H1 (cell line): ENCODE measurements around the gene FAM168B. TPM values are rescaled to one million over a fixed set of nuclear protein-coding genes. Genes with fewer than 3 reads are reported as not detected.

Source experiments
- CTCF ChIA-PET: fragments of 300-600 bp; sonication (Branson Sonifier 250); formaldehyde crosslinking; loops from one replicate; lab custom pipeline; 2021; ENCODE audit not compliant: partially characterized antibody; lab: Charles Lee
- POLR2A ChIA-PET: fragments of 300-600 bp; sonication (Branson Sonifier 250); formaldehyde crosslinking; loops from one replicate; lab custom pipeline; 2021; ENCODE audit warnings: inconsistent platforms; ENCODE audit not compliant: partially characterized antibody; lab: Charles Lee
- DNase-seq, 2 experiments: peaks; one replicate each; pipeline versions ENCODE4 v3.0.0 to v3.0.0-alpha.2; 2010 to 2022; ENCODE audit warnings: low spot score in 2 of 2, low read depth in 1 of 2, mixed read lengths in 1 of 2
- FAIRE-seq: peaks from 2 replicates; lab custom pipeline; 2011; peaks lifted over from hg19 to GRCh38; lab: Jason Lieb, UNC
- H2AFZ ChIP-seq: 2 replicates; pipeline ENCODE4 v1.8.1; 2012; ENCODE audit warnings: low read length, inconsistent platforms
- H2AK5ac ChIP-seq: 2 replicates; pipeline ENCODE4 v1.6.1; 2013; ENCODE audit warnings: low read depth, low read length
- H2BK120ac ChIP-seq: replicated peaks from 2 replicates; pipeline ENCODE3; 2013; ENCODE audit warnings: low read depth, low read length, inconsistent platforms
- H2BK12ac ChIP-seq: 2 replicates; pipeline ENCODE4 v1.6.1; 2013; ENCODE audit warnings: low read depth, low read length
- H2BK15ac ChIP-seq: 2 replicates; pipeline ENCODE4 v1.6.1; 2013; ENCODE audit warnings: low read length
- H2BK20ac ChIP-seq: 2 replicates; pipeline ENCODE4 v1.6.1; 2013; ENCODE audit warnings: low read length
- H2BK5ac ChIP-seq: 2 replicates; pipeline ENCODE4 v1.6.1; 2013; ENCODE audit warnings: low read depth, low read length
- H3K14ac ChIP-seq: 2 replicates; pipeline ENCODE4 v1.6.1; 2013; ENCODE audit warnings: inconsistent platforms; ENCODE audit not compliant: insufficient read length
- H3K18ac ChIP-seq: 2 replicates; pipeline ENCODE4 v1.6.1; 2013; ENCODE audit warnings: low read length; ENCODE audit errors: extremely low read depth
- H3K23ac ChIP-seq: 2 replicates; pipeline ENCODE4 v1.6.1; 2013; ENCODE audit warnings: inconsistent platforms; ENCODE audit not compliant: insufficient read length
- H3K23me2 ChIP-seq: 2 replicates; pipeline ENCODE4 v1.6.1; 2013; ENCODE audit warnings: low read depth, low read length
- H3K27ac ChIP-seq: 2 replicates; pipeline ENCODE4 v1.6.1; 2011; ENCODE audit warnings: low read depth, low read length, inconsistent platforms
- H3K27me3 ChIP-seq, 4 experiments: replicated peaks in 1 of 4; 1 replicate in 1 of 4; 2 replicates in 3 of 4; pipeline versions ENCODE4 v1.6.1 to v1.8.1; 2011 to 2013; ENCODE audit warnings: low read length in 3 of 4, mild to moderate bottlenecking in 3 of 4, inconsistent platforms in 2 of 4, mixed read lengths in 2 of 4, moderate library complexity in 1 of 4; ENCODE audit not compliant: control insufficient read depth in 3 of 4, insufficient read depth in 3 of 4; ENCODE audit errors: extremely low read depth in 1 of 4
- H3K36me3 ChIP-seq, 4 experiments: 2 replicates each; pipeline versions ENCODE4 v1.6.1 to v1.8.1; 2011 to 2013; ENCODE audit warnings: mild to moderate bottlenecking in 4 of 4, low read length in 3 of 4, moderate library complexity in 2 of 4, control low read depth in 1 of 4, inconsistent platforms in 1 of 4; ENCODE audit not compliant: insufficient read depth in 4 of 4, control insufficient read depth in 2 of 4
- H3K4ac ChIP-seq: replicated peaks from 2 replicates; pipeline ENCODE3; 2013; ENCODE audit warnings: low read length, low read depth, mixed read lengths, inconsistent platforms; ENCODE audit not compliant: insufficient read length
- H3K4me1 ChIP-seq, 4 experiments: replicated peaks in 1 of 4; 1 replicate in 1 of 4; 2 replicates in 3 of 4; pipeline versions ENCODE4 v1.6.1 to v1.8.1; 2011 to 2013; ENCODE audit warnings: low read length in 3 of 4, inconsistent platforms in 2 of 4, mixed read lengths in 1 of 4; ENCODE audit not compliant: insufficient read depth in 4 of 4, control insufficient read depth in 3 of 4
- H3K4me2 ChIP-seq, 2 experiments: 2 replicates each; pipeline versions ENCODE4 v1.6.1 to v1.8.1; 2011 to 2013; ENCODE audit warnings: low read depth in 2 of 2, low read length in 2 of 2, control low read depth in 1 of 2, inconsistent platforms in 1 of 2, mild to moderate bottlenecking in 1 of 2; ENCODE audit not compliant: insufficient read depth in 1 of 2
- H3K4me3 ChIP-seq, 4 experiments: fragments of 200-600, 300-600 bp in 1 of 4; sonication (generic), shearing (Covaris generic), sonication (Bioruptor Twin) in 1 of 4; 2 replicates each; pipeline versions ENCODE4 v1.5.1 to v1.8.1; 2011 to 2016; ENCODE audit warnings: low read length in 4 of 4, low read depth in 3 of 4, control low read depth in 2 of 4, inconsistent platforms in 2 of 4, mild to moderate bottlenecking in 2 of 4, mixed read lengths in 1 of 4, moderate library complexity in 1 of 4; ENCODE audit not compliant: insufficient read depth in 2 of 4; ENCODE audit errors: extremely low read depth in 1 of 4
- H3K56ac ChIP-seq: replicated peaks from 2 replicates; pipeline ENCODE3; 2013; ENCODE audit warnings: low read depth, mild to moderate bottlenecking, mixed read lengths, low read length, inconsistent platforms; ENCODE audit not compliant: insufficient read length
- H3K79me1 ChIP-seq: 2 replicates; pipeline ENCODE4 v1.6.1; 2013; ENCODE audit warnings: low read depth, low read length, control low read depth
- H3K79me2 ChIP-seq, 2 experiments: 2 replicates each; pipeline versions ENCODE4 v1.6.1 to v1.8.1; 2012 to 2013; ENCODE audit warnings: low read length in 2 of 2, mild to moderate bottlenecking in 2 of 2, inconsistent platforms in 1 of 2; ENCODE audit not compliant: insufficient read depth in 2 of 2, control insufficient read depth in 1 of 2
- H3K9ac ChIP-seq, 4 experiments: replicated peaks in 1 of 4; 1 replicate in 1 of 4; 2 replicates in 3 of 4; pipeline versions ENCODE4 v1.6.1 to v1.8.1; 2011 to 2013; ENCODE audit warnings: low read depth in 3 of 4, low read length in 3 of 4, control low read depth in 2 of 4, mild to moderate bottlenecking in 2 of 4, moderate library complexity in 2 of 4, inconsistent platforms in 1 of 4; ENCODE audit errors: extremely low read depth in 1 of 4
- H3K9me3 ChIP-seq, 2 experiments: 2 replicates each; pipeline versions ENCODE4 v1.6.1 to v1.8.1; 2012 to 2013; ENCODE audit warnings: mild to moderate bottlenecking in 2 of 2, moderate library complexity in 2 of 2, control low read depth in 1 of 2, inconsistent platforms in 1 of 2, low read depth in 1 of 2, low read length in 1 of 2, mixed read lengths in 1 of 2; ENCODE audit not compliant: insufficient read depth in 2 of 2
- H4K20me1 ChIP-seq, 2 experiments: replicated peaks in 1 of 2; 2 replicates each; pipeline versions ENCODE3 to v1.8.1; 2011 to 2013; ENCODE audit warnings: inconsistent platforms in 2 of 2, low read length in 2 of 2, mild to moderate bottlenecking in 1 of 2; ENCODE audit not compliant: insufficient read depth in 2 of 2, control insufficient read depth in 1 of 2
- H4K5ac ChIP-seq: 2 replicates; pipeline ENCODE4 v1.6.1; 2013; ENCODE audit warnings: low read length, low read depth, mixed read lengths, inconsistent platforms; ENCODE audit not compliant: insufficient read length
- H4K8ac ChIP-seq: 2 replicates; pipeline ENCODE4 v1.8.0; 2013; ENCODE audit warnings: mild to moderate bottlenecking, moderate library complexity, low read length, inconsistent platforms; ENCODE audit not compliant: insufficient read depth; ENCODE audit errors: extremely low read depth
- H4K91ac ChIP-seq: replicated peaks from 2 replicates; pipeline ENCODE3; 2013; ENCODE audit warnings: low read length, mixed read lengths, inconsistent platforms; ENCODE audit not compliant: insufficient read length
- CBX5 ChIP-seq: fragments of 300-800, 300-1000 bp; sonication (generic); IDR thresholded peaks from 2 replicates; pipeline ENCODE4 v1.7.1; 2016; ENCODE audit warnings: antibody characterized with exemption, low read length, low read depth
- CBX8 ChIP-seq: fragments of 300-800, 300-1000 bp; sonication (generic); IDR thresholded peaks from 2 replicates; pipeline ENCODE4 v1.7.1; 2016; ENCODE audit warnings: low read depth, low read length, borderline replicate concordance
- CEBPB ChIP-seq: IDR thresholded peaks from 2 replicates; pipeline ENCODE4 v1.6.1; 2012; ENCODE audit warnings: low read depth, low read length
- CHD1 ChIP-seq: IDR thresholded peaks from 2 replicates; pipeline ENCODE4 v1.6.1; 2012; ENCODE audit warnings: low read depth, low read length, improper control_type of control experiment
- GTF2F1 ChIP-seq: IDR thresholded peaks from 2 replicates; pipeline ENCODE4 v1.6.1; 2012; ENCODE audit warnings: low read depth, low read length, improper control_type of control experiment, borderline replicate concordance
- JUN ChIP-seq: IDR thresholded peaks from 2 replicates; pipeline ENCODE4 v1.6.1; 2011; ENCODE audit warnings: low read depth, mild to moderate bottlenecking, improper control_type of control experiment, low read length
- JUND ChIP-seq: IDR thresholded peaks from 2 replicates; pipeline ENCODE4 v1.6.1; 2011; ENCODE audit warnings: mild to moderate bottlenecking, improper control_type of control experiment, low read length
- MAFK ChIP-seq: IDR thresholded peaks from 2 replicates; pipeline ENCODE4 v1.6.1; 2012; ENCODE audit warnings: low read depth, mild to moderate bottlenecking, improper control_type of control experiment, low read length
- NRF1 ChIP-seq: IDR thresholded peaks from 2 replicates; pipeline ENCODE4 v1.6.1; 2011; ENCODE audit warnings: mild to moderate bottlenecking, low read depth, low read length, improper control_type of control experiment
- RXRA ChIP-seq: IDR thresholded peaks from 2 replicates; pipeline ENCODE4 v1.6.1; 2011; ENCODE audit warnings: low read depth, mild to moderate bottlenecking, low read length, moderate library complexity; ENCODE audit not compliant: insufficient read depth
- SIRT6 ChIP-seq: IDR thresholded peaks from one replicate; pipeline ENCODE4 v1.7.1; 2012; ENCODE audit warnings: low read length, inconsistent platforms
- SUZ12 ChIP-seq: fragments of 200-600 bp; sonication (generic); IDR thresholded peaks from 2 replicates; pipeline ENCODE4 v1.6.1; 2012; ENCODE audit warnings: mild to moderate bottlenecking, inconsistent platforms, low read length, moderate library complexity, mixed read lengths
- TAF7 ChIP-seq: optimal IDR thresholded peaks from 2 replicates; pipeline ENCODE3; 2011; ENCODE audit warnings: low read depth, mild to moderate bottlenecking, inconsistent platforms, low read length, moderate library complexity, borderline replicate concordance
- WGBS, 2 experiments: shearing (Covaris generic) in 1 of 2; methylation state at CpG; one replicate each; pipeline versions ENCODE4 v1.1.6 to v1.1.7; 2013 to 2015; ENCODE audit warnings: low lambda C conversion rate in 2 of 2, mixed read lengths in 2 of 2, inconsistent platforms in 1 of 2, low coverage in 1 of 2, missing lambda C conversion rate in 1 of 2; ENCODE audit not compliant: insufficient replicate concordance in 2 of 2, insufficient coverage in 1 of 2, insufficient read length in 1 of 2; ENCODE audit errors: extremely low coverage in 1 of 2, missing lambda C conversion rate in 1 of 2; 5-methylcytosine and 5-hydroxymethylcytosine counted together
- polyA plus RNA-seq, 7 experiments: library from polyadenylated mRNA; depleted of rRNA in 3 of 7; stranded (reverse) in 5 of 7; unstranded in 2 of 7; fragments of >200 nt in 5 of 7; fragments of 200-250 nt in 2 of 7; gene quantifications; 1 replicate in 5 of 7; 2 replicates in 1 of 7; 4 replicates in 1 of 7; pipeline versions ENCODE4 v1.2.1 to v1.2.3, GENCODE V29; 2011 to 2013; ENCODE audit warnings: missing spikeins in 2 of 7, mixed read lengths in 2 of 7
- total RNA-seq: library from RNA; stranded (reverse); fragmentation: NEBNext Ultra II Directional; extraction: Animal tissue kit (Norgen Biotek cat#: 25700); gene quantifications from 2 replicates; pipeline ENCODE4 v1.2.1, GENCODE V29; 2021
- TF ChIP-seq, protein P1 (sequence below): IDR thresholded peaks from 2 replicates; pipeline ENCODE4 v1.6.1; 2012; ENCODE audit warnings: low read length, inconsistent platforms

FAM168B gene
- total and polyA plus RNA-seq, 2 of the 8 experiments (the other 6 are each of a cell fraction or from before 2014, with no cell fraction given): 61.9 to 123 TPM

DNA sequence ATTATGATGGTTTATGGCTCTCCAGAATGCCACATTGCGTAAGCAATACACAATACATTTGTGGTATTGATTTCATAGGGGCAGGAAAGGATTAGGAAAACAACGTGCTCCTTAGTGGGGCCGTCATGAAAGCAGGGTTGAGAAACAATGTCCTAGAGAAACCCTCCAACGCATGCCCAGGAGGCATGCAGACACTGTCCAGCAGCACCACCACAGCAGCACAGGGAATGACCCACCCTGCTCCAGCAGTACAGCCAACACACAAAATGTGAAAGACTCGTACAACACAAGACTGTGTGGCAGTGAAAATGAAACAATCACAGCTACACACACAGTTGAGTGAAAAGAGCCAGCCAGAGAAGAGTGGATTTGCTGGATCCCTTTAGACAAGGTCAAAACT lies 66.3 kb downstream of the FAM168B start:
- Histone ChIP-seq H2BK20ac (no peak overlapping the region), H2BK12ac (no peak overlapping the region), H3K4me1 (no peaks in the 10 kb centered on the region; a peak in 1 of 7 replicates), H3K4ac (no peak overlapping the region), H3K9ac (no peak overlapping the region), H3K9me3 (no peaks in the 10 kb centered on the region; a peak in 1 of 4 replicates), H3K79me1 (no peaks in the 10 kb centered on the region), H4K8ac (no peak overlapping the region), H3K18ac (no peak overlapping the region), H3K4me2 (no peak overlapping the region), H4K20me1 (no peaks in the 10 kb centered on the region), H3K27me3 (no peaks in the 10 kb centered on the region; a peak in 1 of 7 replicates), H4K5ac (no peak overlapping the region), H2BK120ac (no peak overlapping the region), H3K14ac (no peak overlapping the region), H3K23ac (no peak overlapping the region), H4K91ac (no peak overlapping the region), H2AFZ (no peak overlapping the region), H3K27ac (no peak overlapping the region), H2BK5ac (no peak overlapping the region), H2BK15ac (no peak overlapping the region), H3K79me2 (no peaks in the 10 kb centered on the region), H3K4me3 (no peak overlapping the region), H3K23me2 (no peaks in the 10 kb centered on the region), H2AK5ac (no peak overlapping the region), H3K56ac (no peak overlapping the region), H3K36me3 (no peaks in the 10 kb centered on the region)
- ChIA-PET CTCF (no interaction called here), POLR2A (no interaction called here)
- FAIRE-seq (no peak), DNase-seq (no peak)
- 61% methylated on average over 5 of the region's 5 CpGs; no CpG with 5 or more reads in 1 of the 2 experiments for WGBS, 2 experiments
- TF ChIP-seq CEBPB (no peak), GTF2F1 (no peak), CHD1 (no peak), CBX8 (no peak), MAFK (no peak), CBX5 (no peak), RXRA (no peak), NRF1 (no peak), TAF7 (no peak), JUND (no peak), JUN (no peak), SUZ12 (no peak), SIRT6 (no peak)
- TF ChIP-seq, protein P1, sequence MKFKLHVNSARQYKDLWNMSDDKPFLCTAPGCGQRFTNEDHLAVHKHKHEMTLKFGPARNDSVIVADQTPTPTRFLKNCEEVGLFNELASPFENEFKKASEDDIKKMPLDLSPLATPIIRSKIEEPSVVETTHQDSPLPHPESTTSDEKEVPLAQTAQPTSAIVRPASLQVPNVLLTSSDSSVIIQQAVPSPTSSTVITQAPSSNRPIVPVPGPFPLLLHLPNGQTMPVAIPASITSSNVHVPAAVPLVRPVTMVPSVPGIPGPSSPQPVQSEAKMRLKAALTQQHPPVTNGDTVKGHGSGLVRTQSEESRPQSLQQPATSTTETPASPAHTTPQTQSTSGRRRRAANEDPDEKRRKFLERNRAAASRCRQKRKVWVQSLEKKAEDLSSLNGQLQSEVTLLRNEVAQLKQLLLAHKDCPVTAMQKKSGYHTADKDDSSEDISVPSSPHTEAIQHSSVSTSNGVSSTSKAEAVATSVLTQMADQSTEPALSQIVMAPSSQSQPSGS: no peak
